Measurements from ENCODE around the gene UROS.

Gene UROS

DNA sequence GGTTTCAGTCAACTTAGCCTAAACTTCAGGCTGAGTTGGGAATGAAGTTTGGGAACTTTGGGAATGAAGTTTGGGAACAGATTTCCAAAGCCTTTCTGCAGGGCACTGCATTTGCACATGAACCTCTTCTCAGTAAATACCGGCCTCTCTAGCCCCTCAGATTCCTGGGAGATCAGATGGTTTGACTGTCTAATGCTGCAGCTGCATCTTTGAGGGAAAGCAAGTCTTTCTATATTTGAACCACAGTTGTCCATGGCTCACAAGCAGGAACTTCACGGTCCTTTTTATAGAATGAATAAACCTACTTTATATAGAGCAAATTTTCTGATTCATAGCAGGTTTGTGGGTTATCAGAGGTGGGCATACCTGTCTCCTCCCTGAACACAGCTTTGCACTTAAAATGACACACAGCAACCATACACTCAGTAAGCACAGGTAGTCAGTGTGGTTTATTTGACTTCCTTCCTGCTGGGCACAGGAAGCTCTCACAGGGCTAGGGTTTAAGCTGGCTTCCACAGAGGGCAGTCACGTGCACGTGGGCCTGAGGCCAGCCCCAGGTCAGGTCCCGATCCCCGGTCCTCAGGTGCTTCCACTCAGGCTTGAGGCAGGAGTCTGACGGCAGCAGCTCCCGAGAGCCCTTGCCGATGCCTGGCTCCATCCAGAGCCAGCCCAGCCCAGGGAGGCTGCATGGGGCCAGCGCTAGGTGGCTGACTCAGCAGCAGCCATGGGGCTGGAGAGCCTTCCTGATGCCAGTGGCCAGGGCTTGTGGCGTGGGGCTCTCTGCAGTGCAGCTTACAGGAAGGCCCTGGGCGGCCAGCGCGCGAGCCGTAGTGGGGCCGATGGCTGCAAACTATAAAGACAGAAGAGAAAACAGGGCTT is 34.7 kb downstream of the UROS start:
- DNase-seq (ENCODE audit: low read depth) = no peak

DNA sequence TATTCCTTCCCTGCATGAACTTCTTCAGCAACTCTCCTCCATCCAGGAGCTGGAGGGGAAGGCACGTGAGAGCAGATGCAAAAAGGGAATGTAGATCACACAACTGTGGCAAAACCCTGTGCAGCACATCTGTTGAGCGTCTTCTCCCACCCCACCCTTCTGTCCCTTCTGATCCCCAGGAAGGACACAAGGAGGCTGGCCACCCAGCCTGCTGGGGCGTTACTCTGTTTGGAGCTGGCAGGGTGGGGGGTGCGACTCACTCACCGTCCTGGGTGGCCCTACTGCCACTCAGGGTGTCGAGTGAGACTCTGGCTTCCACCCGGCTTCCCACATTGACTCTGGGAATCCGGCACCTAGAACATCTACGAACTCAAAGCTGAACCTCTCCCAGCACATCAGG is 37.3 kb downstream of the UROS start:
- DNase-seq (ENCODE audit: low read depth) = no peak

DNA sequence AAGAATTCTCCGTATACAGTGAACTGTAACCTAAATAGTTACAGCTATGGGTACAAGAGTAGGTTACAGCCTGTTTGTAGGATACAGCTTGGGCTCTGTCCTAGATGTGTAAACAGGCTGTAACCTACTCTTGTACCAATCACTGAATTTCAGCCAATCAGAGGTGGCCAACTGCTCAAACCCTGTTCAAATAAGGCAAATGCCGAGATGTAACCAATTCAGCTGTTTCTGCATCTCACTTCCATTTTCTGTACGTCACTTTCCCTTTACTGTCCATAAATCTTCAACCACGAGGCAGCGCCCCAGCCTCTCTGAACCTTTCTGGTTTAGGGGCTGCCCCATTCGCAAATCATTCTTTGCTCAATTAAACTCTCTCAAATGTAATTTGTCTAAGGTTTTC is 39.1 kb downstream of the UROS start:
- no peak for DNase-seq (ENCODE audit: low read depth)

DNA sequence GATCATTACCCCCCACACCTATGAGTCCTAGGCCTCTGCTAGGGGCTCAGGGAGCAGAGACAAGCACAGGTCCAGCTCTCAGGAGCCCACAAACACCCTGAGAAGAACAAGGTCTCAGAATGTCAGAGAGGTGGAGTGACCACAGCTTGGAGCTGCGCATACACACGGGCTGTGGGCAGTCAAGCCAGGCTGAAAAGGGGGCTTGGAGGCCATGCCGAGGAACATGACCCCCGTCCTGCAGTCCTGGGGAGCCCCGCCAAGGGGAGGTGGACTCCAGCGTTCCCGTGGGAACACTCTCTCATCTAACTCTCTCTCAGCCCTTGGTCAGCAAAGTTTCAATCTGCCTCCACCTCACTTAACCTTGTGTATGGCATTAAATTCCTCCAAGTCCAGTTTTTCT is 39.6 kb downstream of the UROS start:
- no peak for DNase-seq (ENCODE audit: low read depth)

DNA sequence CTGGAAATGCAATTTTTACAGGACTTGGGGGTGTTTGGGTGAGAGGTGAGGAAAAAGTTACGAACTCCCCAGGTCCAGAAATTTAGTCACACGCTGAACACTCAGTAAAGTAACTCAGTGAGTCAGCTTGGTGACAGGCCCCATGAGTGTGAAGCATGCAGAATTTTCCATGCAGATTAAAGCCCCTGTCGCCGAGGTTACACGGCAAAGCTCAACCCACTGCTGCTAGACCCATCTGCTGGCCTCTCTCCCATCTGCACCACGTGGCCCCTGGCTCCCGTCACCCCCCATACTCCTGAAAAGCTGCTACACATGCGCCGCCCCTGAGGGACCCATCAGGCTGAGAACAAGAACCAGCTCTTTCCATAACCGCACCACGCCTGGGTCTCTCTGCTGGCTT is 40.4 kb downstream of the UROS start:
- no peak for DNase-seq (ENCODE audit: low read depth)

DNA sequence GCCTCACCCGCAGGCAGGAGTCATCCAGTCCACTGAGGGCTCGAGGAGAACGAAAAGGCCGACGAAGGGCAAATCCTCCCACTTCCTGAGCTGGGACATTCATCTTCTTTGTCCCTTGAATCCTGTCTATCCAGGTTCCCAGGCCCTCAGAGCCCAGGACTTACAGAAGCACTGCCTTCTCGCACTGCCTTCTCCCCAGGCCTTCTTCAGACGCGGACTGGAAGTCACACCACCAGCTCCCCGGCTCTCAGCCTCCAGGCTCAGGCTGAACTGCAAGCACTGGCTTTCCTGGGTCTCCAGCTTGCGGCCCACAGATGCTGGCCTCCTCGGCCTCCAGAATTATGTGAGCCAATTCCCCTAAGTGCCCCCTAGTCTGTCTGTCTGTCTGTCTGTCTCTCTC is 41.0 kb downstream of the UROS start:
- DNase-seq (ENCODE audit: low read depth) = no peak

DNA sequence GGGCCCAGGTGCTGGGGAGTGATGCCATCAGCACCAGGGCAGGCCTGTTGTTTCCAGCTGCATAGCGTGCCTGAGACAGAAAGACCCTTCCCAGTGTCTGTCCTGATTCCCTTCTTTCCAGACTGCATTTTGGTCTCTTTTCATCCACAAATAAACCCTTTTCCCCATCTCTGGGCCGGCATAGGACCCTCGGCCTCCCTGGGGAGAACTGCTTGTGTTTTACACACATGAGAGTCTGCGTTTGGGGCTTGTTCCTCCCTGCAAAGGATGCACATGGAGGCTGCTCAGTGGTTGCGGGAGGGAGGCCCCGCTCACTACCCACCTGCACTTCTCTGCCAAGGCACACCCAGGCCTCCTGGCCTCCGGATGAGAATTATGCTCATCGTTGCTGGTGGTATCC is 41.7 kb downstream of the UROS start:
- no peak for DNase-seq (ENCODE audit: low read depth)

DNA sequence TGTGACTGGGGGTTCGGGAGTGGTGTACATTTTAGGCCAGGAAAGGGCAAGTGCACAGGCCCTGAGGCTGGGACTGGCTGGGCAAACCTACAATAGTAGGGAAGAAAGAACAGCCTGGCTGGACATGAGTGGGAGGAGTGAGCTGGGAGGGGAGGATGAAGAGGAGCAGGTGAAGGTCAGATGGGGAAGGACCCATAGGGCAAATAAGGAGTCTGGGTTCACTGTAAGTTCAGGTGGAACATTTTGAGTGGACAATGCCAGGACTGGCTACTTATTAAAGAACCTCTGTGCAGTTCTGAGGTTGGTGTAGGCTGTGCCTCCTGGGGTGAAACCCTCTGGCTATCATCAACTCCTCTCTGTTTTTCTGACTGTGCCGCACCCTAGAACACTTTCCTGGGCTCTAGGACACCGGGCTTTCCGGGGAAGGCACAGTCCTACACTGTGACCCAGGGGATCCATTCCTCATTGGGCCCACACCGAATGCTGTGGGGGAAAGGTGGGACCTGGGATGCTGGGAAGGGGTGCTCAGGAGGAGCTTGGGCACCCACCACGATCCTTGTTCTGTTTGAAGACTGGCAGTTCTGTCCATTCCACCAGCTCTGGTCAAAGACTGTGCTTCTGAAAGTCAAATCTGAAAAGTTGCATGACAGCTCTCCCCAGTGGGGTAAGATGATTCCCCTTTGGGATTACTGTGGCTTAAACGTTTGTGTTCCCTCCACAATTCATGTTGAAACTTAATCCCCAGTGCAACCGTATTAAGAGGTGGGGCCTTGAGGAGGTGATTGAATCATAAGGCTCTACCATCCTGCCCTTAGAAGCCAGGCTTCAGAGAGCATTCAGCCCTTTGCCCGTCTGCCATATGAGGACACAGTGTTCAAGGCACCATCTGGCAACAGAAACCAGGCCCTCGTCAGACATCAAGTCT is 43.4 kb downstream of the UROS start:
- DNase-seq (ENCODE audit: low read depth) = no peak

DNA sequence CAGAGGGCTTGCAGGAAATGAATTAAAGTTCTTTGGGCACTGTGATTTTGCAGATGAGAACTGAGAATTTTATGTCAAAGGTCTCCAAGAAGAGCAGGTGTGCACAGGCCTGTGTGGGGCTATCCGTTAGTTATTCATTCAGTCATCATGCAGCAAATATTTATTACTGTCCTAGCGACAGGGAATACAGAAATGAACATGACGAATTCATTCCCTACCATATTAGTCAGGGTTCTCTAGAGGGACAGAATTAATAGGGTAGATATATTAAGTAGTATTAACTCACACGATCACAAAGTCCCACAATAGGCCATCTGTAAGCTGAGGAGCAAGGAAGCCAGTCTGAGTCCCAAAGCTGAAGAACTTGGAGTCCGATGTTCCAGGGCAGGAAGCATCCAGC is 44.5 kb downstream of the UROS start:
- no peak for DNase-seq (ENCODE audit: low read depth)

DNA sequence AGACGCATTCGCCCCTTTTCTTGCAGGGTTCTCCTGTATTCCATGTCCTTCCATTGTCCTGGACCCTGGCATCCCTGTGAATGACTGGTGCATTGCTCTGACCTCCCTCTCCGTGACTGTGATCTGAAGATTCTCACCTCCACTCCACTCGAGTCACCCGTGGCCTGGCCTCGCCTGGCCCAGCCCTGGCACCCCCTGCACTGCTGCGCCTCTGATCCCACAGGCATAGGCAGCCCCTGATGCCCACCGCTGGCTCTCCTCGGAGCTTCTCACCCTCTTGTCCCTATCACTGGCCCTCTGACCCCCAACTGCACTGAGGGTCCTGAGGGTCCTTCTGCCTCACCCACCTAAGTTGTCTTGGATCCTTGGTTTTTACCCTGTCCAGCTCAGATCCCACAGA is 45.3 kb downstream of the UROS start:
- DNase-seq (ENCODE audit: low read depth) = no peak

DNA sequence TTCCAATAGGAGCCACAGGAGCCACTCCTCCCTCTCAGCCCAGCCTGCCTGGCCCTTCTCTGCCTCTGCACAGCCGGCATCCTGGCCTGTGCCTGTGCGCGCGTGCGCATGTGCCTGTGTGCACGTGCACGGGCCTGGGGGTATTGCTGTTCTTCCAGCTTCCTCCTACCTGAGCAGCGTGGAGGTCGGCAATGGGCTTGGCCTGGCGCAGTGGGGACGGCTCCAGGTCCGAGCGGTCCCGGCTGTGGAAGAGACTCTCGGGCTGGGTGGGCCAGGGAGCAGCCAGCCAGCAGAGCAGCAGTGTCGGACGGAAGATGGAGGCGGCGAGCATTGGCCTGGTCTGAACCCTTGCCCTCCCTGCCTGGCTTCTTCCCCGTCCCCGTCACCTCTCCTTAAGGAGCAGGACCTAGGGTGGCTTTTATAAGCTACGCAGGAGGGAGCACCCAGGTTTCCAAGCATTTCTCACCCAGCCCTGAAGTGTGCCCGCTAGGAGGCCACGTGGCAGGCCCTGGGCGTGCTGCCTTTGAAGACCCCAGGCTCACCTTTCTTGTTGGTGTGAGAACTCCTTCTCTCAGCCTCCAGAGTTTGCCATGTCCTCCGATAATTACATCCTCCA is 47.5 kb downstream of the UROS start, which contains the start of gene MMP21:
TSS of gene MMP21 (minus strand) at position 331 of the 616 bp plus-strand sequence. CDS start at position 331, 0 bp downstream.
- DNase-seq (ENCODE audit: low read depth) = no peak

DNA sequence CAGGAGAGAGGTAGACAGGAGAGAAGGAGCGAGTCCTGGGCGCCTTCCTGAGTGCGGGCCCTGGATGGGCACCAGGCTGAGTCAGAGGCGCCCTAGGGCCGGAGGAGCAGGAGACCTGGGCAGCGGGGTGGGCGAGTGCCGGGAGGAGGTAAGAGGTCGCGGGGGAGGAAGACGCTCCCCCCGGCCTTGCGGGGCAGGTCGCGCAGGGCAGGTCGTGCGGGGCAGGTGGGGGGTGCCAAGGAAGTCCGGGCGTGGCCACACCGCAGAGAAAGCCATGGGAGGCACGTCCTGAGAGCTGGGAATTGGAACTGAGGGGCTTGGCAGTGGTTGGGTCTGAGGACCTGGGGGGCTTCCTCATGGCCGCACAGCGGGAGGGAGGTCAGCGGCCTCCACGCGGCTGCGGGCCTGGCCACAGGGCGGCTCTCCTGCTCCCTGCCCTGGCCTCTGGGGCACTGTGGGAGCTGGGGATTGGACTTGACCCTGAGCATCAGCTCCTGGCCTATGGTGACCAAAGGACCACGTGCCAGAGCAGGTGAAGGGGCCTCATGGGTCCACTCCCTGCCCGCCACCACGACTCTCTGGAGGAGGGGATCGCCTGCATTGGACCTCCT is 48.4 kb downstream of the UROS start:
- no peak for DNase-seq (ENCODE audit: low read depth)

DNA sequence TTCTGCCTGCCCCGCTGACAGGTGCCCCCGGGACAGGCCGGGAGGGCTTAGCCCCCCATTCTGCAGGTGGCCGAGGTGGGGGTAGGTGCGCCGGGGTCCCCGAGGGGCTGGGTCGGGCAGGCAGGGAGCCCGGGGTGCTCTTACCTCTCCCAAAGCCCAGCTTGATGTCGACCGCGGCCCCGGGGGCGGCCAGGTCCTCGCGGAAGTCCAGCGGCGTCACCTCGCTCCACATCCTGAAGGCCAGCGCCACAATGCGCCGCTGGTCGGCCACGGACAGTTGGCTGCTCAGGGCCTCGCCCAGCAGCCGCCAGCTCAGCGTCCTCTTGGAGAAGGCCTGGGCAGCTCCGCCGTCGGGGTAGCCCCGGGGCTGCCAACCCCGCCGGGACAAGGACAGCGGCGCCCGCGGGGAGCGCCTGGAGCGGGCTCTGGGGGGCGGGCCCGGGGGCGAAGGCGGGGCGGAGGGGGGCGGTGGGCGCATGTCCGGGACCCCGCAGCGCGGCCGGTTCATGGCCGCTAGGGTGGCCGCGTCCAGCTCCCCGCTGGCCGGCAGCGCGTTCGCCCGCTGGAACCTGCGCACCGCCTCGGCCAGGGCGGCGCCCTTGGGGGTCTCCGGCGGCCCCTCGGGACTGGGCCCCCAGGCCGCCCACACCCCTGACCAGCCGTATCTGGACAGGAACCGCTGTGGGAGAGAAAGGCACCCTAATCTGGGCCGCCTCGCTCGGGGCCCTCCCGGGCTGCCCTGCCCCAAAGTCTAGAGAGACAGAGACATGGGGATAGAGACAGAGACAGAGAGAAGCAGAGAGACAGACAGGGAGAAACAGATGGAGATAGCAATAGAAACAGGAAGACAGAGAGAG is 49.1 kb downstream of the UROS start:
- DNase-seq (ENCODE audit: low read depth) = no peak

DNA sequence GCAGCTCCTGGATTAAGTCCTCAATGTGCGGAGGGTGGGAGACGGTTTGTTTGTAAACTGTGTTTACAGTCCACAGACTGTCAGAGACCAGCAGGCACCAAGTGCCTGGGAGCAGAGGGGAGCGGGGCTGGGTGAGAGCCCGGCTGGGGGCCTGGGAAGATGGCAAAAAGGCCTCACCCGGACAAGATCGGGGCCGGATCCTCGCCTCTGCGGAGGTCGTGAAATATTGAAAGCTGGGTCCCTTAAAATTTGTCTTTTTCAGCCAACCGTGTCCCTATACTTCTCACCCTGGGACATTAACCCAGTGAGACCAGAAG is 50.2 kb downstream of the UROS start:
- DNase-seq (ENCODE audit: low read depth) = no peak

DNA sequence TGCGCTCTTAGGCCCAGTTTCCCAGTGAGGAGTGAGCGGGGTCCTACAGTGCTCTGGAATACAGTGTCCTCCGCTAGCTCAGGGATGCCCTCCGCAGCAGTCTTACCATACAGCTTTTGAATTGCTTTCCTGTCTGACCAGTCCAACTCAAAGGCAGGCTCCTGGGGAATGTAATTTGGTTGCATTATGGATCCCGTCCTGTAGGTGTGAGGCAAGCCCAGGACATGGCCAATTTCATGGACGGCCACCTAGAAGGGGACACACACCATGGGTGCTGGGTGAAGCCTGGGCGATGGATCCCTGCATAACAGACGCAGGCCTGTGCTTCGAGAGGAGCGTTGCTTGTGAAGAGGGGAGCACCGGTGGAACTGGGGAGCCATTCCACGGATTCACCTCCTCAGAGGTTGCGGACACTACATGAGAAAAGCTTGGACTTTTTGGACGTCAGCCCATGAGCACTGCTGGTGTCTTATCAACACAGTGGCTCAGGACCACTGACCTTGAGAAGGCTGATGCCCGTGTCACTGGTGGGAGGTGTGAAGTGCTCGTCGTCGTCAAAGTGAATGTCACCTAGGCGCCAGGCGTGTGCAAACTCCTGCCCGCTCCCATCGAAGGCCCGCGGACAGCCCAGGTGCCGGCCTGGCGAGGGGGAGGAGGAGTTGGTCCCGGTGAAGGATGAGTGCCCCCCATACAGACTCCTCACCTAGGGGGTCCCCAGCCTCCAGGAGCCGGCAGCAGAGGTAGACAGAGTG is 50.8 kb downstream of the UROS start:
- DNase-seq (ENCODE audit: low read depth) = no peak

DNA sequence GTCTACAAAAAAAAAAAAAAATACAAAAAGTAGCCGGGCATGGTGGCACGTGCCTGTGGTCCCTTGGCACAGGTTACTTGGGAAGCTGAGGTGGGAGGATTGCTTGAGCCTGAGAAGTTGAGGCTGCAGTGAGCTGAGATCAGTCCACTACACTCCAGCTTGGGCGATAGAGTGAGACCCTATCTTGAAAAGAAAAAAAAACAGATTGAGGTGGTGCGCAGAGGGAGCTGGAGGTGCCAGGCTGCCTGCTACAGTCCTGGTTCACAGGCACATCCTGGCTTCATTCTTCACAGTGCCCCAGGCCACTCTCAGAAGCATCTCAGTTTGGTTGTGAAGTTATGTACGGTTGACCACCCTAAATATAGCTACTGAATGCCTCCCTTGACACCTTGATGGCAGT is 52.2 kb downstream of the UROS start:
- DNase-seq (ENCODE audit: low read depth) = no peak

DNA sequence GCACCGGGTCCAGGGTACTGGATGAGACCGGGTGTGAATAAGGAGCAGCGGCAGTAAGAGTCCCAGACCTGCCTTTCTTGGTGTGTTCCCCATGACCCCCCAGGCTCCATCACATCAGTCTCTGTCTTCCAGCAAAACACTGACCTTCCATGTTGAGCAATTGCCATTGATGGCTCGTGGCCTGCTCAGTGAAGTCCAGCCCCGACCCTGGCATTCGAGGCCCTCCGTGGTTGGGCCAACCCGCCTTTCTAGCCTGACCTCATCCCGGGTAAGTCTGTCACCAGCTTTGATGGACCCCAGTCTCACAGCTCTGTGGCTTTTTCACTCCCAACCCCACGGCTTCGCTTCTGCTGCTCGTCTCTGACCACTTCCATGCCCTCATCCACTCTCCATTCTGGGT is 53.9 kb downstream of the UROS start:
- no peak for DNase-seq (ENCODE audit: low read depth)

DNA sequence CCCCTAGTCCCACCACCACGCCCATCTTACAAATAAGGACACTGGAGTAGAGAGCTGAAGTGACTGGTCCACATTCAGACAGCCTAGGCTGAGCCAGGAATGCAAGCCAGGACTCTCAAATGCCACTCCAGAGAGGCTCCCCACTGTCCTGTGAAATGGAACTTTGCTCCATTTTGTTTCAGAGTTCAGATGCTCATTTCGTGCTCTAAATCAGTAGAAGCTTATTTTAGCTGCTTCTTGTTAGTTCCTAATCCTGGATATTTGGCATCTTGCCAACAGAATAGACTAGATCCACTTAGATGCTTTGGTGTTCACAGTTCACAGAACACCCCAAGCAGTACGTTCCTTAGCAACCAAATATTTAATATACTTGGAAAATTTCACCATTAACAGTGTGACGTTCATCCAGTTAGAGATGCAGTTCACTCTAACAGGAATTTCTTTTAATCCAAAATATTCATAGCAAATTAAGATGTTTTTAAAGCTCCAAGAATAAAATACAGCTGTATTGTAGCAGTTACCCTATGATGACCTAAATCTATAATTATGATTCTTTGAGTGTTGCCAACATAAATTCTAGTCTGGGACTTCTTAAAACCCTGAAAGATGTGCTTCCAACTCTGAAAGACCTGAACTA is 54.7 kb downstream of the UROS start:
- DNase-seq (ENCODE audit: low read depth) = no peak

DNA sequence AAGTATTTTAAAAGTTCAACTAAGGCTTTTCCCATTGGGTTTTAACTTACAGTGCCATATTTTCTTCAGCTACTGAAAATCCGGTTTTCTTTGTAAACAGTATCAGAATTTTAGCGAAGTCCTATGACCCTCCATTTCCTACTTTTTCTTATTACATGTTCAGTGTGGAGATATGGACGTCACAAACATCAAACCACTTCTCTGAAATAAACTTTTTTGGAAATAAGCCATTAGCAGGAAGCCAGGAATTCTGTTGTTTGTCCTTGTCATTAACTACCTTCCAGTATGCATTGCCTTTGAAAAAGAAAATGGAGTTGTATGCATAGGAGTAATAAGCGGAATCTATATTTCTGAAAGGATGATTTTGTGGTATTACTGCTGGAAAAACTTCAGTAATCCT is 56.5 kb downstream of the UROS start:
- no peak for DNase-seq (ENCODE audit: low read depth)

DNA sequence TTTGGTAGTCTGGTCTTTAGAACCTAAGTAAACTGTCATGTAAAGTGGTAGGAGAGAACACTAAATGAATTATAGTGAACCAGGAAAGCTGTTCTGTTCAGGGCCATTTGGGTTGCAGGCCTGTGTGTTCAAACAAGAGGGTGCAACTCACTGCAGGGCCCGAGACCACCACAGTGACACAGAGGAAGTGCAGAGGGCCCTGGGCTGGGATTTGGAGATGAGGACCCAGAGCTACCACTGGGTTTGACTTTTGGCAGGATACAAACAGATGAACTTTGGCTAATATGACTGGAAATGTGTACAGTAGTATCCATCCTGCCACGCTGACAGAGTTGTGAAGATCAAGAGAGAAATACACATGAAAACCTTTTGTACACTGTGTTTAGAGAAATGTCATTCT is 57.2 kb downstream of the UROS start:
- DNase-seq (ENCODE audit: low read depth) = no peak

All from stimulated activated CD8-positive, alpha-beta memory T cell treated with anti-CD3 and anti-CD28 coated beads, Interleukin-15, amount 100 ng/mL, for 1 hour (primary cell).